Measurements from ENCODE around the gene ACTBL2.

Gene ACTBL2

DNA sequence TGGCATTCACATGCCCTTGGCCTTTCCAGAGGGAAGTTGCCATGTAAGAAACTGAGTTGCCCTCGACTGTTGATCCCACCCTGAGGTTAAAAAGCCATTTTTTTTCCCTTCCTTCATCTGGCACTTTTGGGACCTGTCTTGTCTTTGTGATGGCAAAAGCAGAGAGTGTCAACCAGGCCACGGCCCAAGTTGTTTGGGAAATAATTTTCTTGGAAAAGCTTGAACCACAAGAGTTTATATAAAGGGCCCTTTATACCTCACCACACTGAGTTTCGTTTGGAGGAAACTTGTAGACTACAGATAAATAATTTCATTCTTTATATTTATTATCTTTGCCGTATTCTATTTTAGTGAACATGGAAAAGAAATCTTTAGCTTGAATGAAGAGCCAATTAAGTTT, 34.3 kb downstream of the ACTBL2 start:
- DNase-seq: no peak

DNA sequence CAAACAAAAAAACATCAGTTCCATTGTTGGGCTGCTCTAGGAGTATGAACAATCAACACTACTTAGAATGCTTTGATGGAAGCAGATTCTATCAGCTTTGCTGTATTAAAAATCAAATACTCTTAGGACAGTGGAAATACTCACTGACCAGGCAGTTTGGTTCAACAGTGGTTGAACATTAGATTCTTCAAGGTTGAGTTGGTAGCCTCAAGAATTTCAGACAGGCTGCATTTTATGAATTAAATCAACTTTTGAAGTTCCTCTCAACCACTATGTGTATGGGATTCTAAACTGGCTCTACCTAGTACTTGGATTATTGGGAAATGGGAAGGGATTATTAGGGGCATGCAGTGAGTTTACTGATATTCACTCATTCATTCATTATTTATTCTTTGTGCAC, 35.0 kb downstream of the ACTBL2 start:
- DNase-seq: no peak

- DNase-seq: no peak
Observed at GRCh38 chr5:57446966-57447365, 35.6 kb downstream of the ACTBL2 start.

GRCh38 chr5:57445705-57446037, 36.9 kb downstream of the ACTBL2 start:
- no peak for DNase-seq

GRCh38 chr5:57445006-57445704, 37.5 kb downstream of the ACTBL2 start:
- no peak for DNase-seq

DNA sequence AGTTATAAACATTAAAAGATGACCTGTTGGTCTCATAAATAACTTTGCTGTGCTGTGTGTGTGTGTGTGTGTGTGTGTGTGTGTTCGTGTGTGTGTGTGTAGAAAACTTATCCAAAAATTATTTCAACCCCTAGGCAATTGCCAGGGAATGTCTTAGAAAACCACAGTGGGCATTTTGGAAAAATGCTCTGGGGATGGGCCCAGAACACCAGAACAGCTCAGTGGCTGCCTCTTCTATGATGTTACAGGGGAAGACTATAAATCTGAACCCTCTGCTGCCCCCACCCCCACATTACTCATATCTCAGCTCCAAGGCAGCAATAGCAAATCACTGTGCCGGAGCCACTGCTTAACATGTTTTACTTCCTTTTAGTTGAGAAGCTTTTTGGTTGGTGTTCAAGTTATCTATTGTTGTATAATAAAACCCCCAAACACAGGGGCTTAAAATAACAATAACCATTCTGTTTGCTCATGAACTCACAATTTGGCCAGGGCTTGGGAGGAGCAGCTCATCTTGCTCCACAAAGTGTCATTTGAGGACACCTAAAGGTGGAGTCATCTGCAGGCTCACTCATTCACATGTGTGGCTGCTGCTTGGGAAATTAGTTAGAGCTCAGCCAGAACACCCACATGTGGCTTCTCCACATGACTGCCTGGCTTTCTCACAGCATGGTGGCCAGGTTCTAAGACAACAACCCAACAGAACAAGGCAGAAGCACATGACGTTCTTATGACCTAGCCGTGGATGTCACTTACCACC, 40.4 kb downstream of the ACTBL2 start:
- no peak for DNase-seq

DNA sequence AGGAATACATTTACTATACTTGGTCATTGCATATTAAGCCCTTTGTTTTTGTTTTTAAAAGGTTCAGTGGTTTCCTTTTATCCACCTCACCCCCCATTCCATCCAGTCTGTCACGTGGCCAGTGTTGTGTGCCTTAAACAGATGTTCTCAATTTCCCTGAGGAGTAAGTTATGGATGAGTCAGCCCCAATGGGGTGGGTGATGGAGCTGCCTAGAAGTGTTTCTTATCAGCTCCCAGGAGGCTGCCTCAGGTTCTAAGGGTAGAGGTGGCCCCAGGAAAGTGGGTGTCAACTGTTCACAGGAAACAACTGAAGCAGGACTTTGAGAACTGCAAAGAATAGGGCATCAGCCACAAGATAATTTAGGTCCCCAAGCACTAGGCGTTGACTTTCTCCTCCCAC, 41.1 kb downstream of the ACTBL2 start:
- DNase-seq: no peak

- DNase-seq: no peak
Observed at GRCh38 chr5:57439601-57440000, 43.0 kb downstream of the ACTBL2 start.

DNA sequence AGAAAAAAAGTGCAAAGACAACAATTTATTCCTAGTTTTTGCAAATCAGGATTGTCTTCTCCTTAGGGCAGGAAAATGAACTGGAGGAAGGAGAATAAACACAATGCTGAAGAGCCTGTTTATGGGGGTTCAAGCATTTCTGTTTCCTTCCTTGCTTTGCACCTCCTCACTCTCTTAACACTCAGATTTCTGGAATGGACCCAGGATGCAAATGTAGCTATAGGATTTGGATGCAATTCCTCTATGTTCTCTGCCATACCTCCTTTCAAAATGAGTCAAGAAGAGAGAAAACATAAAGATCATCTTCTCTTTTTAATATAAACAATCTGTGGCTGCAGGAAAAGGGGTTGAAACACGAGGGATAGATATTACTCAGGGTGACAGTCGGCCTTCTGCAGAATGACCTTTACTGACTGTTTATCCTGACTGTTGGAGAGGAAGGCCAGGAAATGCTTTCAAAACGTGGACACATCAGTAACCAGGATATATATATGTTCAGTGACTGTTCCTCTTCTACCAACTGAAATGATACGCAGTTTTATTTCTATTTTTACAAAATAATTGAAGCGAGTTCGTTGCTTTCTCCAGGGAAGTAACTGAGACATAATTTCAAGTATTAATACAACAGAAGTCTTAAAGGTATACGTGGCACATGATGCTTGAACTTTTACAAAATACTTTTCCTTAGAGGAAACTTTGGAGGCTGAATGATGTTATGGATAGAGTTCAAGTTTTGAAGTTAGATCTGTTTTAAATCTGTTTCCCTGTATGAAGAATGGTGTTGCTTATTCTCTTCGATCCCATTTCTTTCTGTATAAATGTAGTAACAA, 44.4 kb downstream of the ACTBL2 start:
- DNase-seq: no peak

- no peak for DNase-seq
Observed at GRCh38 chr5:57436586-57436985, 46.0 kb downstream of the ACTBL2 start.

DNA sequence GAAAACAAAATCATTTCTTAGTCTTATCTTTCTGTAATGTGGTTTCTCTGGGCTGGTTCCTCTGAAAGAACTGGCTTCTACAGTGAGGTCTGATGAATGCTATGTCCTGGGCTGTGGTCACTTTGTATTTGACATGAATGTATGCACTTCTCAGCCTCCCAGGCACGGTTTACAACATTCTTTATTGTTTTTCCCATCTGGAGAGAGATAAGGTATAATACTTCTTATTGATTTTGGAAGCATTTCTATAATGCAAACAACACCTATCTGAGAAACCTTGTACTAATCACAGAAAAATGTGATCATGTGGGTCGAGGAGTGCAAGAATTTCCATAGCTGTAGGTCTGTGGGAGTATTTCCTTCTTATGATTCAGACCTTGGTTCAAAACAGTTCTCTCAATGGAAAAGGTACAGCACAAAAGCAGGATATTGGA, 46.9 kb downstream of the ACTBL2 start:
- no peak for DNase-seq

GRCh38 chr5:57434683-57435082, 47.9 kb downstream of the ACTBL2 start:
- no peak for DNase-seq

DNA sequence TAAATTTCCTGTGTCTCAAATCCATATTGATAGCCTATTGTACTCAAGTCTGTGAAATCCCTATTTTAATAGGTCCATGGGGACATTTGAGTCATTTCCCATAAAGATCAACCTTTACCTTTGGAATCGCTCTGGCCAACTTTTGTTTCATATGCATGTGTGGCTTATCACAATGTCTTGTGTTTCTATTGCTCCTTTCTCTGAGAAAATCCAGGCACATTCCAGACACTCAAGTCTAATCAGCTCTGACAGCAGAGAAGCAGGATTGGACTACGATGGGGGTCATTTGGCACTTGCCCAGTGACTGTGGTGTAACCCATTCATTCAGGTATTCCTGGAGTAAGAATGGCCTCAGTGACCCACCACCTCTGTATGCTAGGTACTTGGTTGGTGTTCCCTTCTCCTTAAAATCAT, 48.4 kb downstream of the ACTBL2 start:
- no peak for DNase-seq

DNA sequence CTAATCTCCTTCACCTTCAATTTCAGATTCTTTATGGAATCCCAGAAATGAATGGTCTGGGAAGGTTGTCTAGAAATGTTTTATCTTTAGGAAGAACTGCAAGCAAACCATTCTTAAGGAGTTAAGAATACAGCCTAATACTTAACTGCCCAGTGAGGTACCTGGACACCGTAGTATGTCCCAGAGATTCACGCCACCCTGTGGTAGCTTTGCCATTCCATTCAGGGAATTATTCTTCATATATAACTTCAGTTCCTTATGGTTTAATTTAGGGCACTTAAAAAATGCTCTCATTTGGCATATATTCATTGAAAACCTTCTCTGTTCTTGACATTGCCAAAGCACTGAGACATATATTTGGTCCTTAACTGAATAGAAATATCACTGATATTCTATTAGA, 49.7 kb downstream of the ACTBL2 start:
- no peak for DNase-seq

DNA sequence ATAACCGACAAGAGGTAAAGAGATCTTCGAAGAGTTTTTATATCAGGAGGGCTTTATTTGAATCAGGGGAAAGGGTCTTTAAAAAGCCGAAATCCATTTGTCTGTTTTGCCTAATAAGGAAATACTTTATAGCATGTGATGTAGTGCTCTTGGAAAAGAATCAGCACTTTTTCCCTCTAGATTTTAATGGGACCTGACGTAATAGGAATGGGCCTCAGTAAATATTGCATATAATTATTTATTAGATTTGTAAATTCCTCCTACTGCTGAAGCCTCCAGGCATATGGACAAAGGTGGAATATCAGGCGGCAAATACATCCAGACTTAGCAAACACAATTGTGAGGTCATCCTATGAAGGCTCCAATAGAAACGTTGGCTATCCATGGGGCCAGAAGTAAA, 50.9 kb downstream of the ACTBL2 start:
- DNase-seq: no peak

Measured in activated CD8-positive, alpha-beta memory T cell treated with anti-CD3 and anti-CD28 coated beads, Interleukin-2, amount 50 U/mL, for 4 hours (primary cell).